ENCODE data around the gene MDM4.
"Not testable (repeated sequence)": the region's sequence is repeated elsewhere in the genome, so short reads cannot be mapped to it uniquely, and the experiment has no call there.

The MDM4 gene

DNA sequence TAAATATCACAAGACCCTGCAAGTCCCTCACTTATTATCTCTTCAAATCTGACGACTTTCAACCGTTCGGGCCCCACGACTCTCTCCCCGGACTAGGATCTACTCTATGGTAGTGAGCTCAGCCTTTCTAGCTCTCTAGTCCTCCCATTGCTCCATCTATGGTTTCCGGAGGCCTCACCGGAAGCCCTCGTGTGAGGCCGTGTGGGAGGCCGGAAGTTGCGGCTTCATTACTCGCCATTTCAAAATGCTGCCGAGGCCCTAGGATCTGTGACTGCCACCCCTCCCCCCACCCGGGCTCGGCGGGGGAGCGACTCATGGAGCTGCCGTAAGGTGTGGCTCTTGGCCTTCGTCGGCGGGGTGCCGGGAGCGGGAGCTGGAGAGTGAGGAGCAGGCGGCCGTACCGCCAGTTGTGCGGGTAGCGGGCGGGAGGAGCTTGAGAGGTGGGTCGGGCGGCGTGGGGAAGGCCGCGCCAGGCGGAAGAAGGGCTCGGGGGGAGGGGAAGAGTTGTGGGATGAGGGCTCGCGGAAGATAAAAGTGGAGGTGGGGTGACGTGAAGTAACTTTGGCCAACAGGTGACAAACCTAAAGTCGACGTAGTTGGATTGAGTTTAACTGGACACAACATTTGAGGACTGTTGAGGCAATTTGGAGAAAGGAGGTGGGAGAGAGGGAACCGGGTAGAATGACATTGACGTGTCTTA lies at the start of gene MDM4:
Gene MDM4 (plus strand): TSS at position 227 of the 700 bp plus-strand sequence. CDS start 9,113 bp downstream, outside the sequence.
- peak; percentile 82 for DNase-seq (ENCODE audit: low read depth)

- no peak for DNase-seq (ENCODE audit: low read depth)
Observed at GRCh38 chr1:204466416-204467405, 49.5 kb upstream of the MDM4 start.

GRCh38 chr1:204468206-204468605 lies 48.0 kb upstream of the MDM4 start:
- DNase-seq (ENCODE audit: low read depth) = no peak

GRCh38 chr1:204468766-204469302 lies 47.4 kb upstream of the MDM4 start:
- no peak for DNase-seq (ENCODE audit: low read depth)

DNA sequence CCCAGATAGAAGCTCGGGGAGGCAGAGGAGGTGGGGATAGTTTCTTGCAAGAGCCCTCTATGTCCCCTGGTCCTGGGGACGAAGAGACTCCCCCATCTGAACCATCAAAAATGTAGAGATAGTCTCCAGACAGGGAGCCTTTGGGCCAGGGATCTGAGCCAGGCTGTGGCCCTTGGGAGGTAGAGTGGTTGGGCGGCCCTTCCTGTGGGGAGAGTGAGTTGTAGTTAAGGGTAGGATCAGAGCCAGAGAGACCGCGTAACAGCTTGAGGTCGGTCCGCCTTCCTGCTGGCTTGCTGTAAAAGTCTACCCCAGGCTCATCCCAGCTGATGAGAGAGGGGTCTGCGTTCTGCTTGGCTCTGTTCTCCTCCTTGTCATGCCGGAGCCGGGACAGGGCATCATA lies 46.9 kb upstream of the MDM4 start:
- DNase-seq (ENCODE audit: low read depth) = no peak

- DNase-seq (ENCODE audit: low read depth) = no peak
Observed at GRCh38 chr1:204471687-204472086, 44.5 kb upstream of the MDM4 start.

- no peak for DNase-seq (ENCODE audit: low read depth)
Observed at GRCh38 chr1:204472660-204473059, 43.5 kb upstream of the MDM4 start.

GRCh38 chr1:204473400-204473965 lies 42.7 kb upstream of the MDM4 start:
- no peak for DNase-seq (ENCODE audit: low read depth)

GRCh38 chr1:204475656-204476432 lies 40.4 kb upstream of the MDM4 start:
- DNase-seq (ENCODE audit: low read depth) = no peak

DNA sequence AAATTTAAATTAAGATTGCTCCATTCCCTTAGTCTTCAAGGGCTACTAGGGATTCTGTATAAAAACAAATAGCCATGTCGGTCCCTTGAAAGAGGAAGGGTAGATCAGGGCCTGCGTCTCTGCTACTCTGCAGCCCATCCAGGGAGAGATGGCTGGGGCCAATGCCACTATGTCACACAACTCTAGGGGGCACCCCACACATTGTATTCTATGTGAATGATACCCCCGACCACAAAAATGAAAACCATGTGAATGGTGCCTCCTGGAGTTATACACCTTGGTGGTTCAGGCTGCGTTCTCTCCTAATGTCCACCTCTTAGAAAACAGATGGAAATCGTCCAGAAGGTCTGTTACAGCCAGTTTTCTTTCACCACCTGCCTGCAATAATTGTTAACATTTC lies 39.6 kb upstream of the MDM4 start:
- no peak for DNase-seq (ENCODE audit: low read depth)

DNA sequence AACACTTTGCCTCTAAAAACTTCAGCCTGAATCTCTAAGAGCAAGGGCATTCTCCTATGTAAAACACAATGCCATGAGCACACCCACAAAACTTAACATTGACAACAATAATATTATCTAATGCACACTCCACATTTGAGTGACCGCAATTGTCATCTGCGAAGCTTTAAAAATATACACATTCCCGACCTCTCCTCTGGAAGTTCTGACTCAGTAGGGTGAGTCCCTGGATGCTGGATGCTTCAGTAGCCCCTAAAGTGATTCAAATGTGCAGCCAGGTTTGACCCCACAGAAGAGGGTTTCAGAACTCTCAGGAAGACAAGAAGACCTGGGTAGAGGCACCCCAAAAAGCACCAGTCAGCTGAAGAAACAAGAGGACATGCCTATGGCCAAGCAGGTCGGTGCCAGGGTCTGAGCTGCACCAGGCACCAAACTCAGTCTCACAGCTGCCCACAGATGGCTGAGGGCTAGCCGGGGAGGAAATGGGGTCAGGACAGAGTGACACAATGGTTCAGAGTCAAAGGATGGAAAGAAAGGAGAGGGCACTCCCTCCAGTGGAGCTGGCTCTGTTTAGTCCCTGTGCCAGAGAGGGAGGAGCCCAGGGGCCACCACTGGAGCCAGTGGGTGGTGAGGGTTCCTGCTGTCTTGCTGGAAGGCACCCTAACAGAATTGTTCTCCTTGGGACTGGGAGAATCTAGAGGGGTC lies 39.0 kb upstream of the MDM4 start:
- no peak for DNase-seq (ENCODE audit: low read depth)

DNA sequence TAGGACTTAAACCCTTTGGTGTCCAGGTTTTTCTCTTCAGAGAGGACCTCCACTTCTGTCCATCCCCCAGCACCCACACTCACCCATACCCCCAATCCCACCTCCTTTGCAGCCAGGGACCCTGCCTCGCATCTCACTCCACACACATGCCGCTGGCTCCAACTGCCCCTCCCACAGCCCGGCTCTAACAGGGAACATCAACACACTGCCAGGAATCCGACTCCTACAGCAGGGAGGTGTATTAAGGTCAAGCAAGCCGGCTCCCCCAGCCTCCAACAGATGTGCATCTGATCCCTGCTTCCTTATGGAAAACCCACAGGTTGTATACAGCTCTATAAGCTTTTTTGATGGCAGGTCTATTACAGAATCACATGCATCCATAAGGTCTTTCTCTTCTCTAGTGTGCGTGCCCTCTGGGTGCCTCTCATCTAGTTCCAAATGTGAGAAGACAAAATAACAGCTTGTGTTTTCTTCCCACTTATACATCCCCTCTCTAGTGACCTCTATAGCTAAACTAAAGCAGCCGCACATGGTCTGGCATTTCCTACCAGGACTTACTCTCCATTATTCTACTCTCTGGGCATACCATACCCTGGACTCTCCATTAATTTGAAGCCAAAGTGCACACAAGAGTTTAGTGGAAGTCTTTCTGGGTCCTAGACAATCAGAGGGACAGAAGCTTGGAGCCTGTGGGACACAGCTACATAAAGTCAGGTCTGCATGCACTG lies 37.9 kb upstream of the MDM4 start:
- no peak for DNase-seq (ENCODE audit: low read depth)

DNA sequence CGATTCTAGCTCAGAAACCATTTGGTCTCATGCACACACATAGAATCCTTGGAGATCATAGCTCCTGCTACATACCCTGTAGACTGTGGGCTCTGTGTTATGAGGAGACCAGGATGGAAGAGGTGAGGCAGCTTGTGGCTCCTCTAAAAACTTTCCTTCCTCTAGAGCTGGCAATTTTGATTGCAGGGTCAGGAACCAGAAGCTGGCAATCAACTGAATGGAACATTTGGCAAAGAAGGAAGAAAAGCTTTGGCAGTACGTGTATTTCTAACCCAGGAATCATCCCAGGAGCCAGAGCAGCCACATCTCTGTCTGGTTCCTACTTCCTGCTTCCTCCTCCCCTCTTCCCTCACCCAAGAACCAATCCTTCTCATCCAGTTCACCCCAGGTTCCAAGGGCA lies 37.3 kb upstream of the MDM4 start:
- no peak for DNase-seq (ENCODE audit: low read depth)

DNA sequence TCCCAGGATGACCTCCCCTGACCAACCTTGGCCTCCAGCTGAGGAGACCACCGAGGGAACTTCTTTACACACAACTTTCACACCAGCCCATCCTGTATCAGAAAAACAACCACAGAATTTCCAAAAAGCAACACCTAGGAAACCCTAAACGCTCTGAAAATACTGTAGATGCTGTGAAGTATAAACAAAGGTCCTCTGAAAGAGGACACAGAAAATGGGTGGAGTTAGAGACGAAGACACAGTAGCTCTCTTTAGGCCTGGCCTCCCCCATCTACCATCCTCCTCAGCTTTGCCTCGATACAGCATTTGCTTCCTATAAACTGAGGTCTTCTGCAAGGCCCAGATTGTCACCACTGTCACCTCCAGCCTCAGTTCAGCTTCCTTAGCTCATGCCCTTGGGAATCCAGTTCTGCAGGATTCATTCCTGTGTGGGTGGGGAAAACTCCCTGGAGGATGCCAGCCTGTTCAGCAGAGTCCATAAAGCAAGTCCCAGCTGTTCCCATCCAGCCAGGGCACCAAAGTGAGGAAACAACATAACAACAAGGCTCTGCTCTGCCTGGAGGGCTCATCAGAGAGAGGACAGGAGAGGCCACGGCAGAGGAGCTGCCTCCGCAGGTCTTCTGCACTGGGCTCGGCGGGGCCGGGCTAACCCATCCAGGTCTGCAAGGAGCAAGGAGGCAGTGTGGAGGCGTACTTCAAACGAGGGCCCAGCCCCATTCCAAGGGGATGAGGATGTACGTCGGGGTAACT lies 36.6 kb upstream of the MDM4 start:
- DNase-seq (ENCODE audit: low read depth) = no peak

GRCh38 chr1:204480515-204480914 lies 35.7 kb upstream of the MDM4 start:
- no peak for DNase-seq (ENCODE audit: low read depth)

DNA sequence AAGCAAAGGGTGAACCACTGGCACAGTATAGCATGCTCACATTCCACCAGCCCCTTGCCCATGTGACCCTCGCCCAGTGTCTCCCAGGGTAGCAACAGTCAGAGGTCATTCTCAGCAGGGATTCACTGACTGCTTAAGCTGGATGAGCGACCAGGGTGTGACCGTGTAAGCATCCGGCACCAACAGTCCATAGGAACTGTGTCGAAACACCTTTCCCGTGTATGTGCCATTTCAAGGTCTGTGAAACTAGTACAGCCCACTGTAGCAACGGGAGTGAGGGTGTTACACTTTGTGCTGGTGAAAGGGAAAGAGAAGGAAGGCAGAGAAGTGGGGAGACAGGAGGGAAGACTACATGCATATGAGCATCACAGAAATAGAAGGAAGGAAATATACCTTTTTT lies 32.4 kb upstream of the MDM4 start:
- no peak for DNase-seq (ENCODE audit: low read depth)

DNA sequence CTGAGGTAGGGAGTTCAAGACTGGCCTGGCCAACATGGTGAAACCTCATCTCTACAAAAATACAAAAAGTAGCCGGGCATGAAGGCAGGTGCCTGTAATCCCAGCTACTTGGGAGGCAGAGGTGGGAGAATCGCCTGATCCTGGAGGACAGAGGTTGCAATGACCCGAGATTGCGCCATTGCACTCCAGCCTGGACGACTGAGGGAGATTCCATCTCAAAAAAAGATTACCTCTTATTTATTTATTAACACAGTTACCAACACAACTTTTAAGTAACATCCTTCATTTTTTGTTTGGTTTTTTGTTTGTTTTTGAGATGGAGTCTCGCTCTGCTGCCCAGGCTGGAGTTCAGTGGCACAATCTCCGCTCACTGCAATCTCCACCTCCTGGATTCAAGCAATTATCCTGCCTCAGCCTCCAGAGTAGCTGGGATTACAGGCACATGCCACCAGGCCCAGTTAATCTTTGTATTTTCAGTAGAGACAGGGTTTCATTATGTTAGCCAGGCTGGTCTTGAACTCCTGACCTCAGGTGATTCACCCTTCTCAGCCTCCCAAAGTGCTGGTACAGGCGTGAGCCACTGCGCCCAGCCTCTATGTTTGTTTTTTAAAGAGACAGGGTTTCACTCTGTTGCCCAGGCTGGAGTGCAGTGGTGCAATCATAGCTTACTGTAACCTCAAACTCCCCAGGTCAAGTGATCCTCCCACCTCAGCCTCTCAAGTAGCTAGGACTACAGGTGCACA lies 29.5 kb upstream of the MDM4 start:
- DNase-seq (ENCODE audit: low read depth) = not testable (repeated sequence)

- no peak for DNase-seq (ENCODE audit: low read depth)
Observed at GRCh38 chr1:204487256-204487615, 29.0 kb upstream of the MDM4 start.

GRCh38 chr1:204491655-204492054 lies 24.6 kb upstream of the MDM4 start:
- no peak for DNase-seq (ENCODE audit: low read depth)

Measured in GM04503 (cell line).